Measurements from ENCODE around the gene ZNF148.

ZNF148 gene

GRCh38 chr3:125331243-125331642, 43.9 kb downstream of the ZNF148 start:
- peaks cover 15% of the 10 kb centered on the region for H3K9me3 ChIP-seq (ENCODE audit: insufficient read depth, low read length)
- no peaks in the 10 kb centered on the region for H3K27me3 ChIP-seq (ENCODE audit: insufficient read depth, insufficient read length)
- no peak for DNase-seq (ENCODE audit: low read depth, low spot score)
- H3K4me1 ChIP-seq (ENCODE audit: insufficient read depth, insufficient read length) = no peaks in the 10 kb centered on the region
- no peak overlapping the region for H3K4me3 ChIP-seq (ENCODE audit: insufficient read length, low read depth)
- TF ChIP-seq ZNF274 (IDR thresholded peaks at IDR 0.05; ENCODE audit: low read depth, low read length) (no peak), YY1 (IDR thresholded peaks at IDR 0.05; ENCODE audit: insufficient read depth, insufficient read length) (no peak), SUZ12 (IDR thresholded peaks at IDR 0.05; ENCODE audit: extremely low read depth, insufficient read depth, insufficient read length) (no peak)
- H3K36me3 ChIP-seq (ENCODE audit: insufficient read depth, insufficient read length, low read length) = peaks cover 22% of the 10 kb centered on the region
- no peak overlapping the region for H3K9ac ChIP-seq (ENCODE audit: insufficient read length, low read depth)

- Histone ChIP-seq H3K9me3 (ENCODE audit: insufficient read depth, low read length) (no peaks in the 10 kb centered on the region), H3K4me3 (ENCODE audit: insufficient read length, low read depth) (no peak overlapping the region), H3K9ac (ENCODE audit: insufficient read length, low read depth) (no peak overlapping the region), H3K4me1 (ENCODE audit: insufficient read depth, insufficient read length) (no peaks in the 10 kb centered on the region), H3K36me3 (ENCODE audit: insufficient read depth, insufficient read length, low read length) (peaks cover 41% of the 10 kb centered on the region), H3K27me3 (ENCODE audit: insufficient read depth, insufficient read length) (no peaks in the 10 kb centered on the region)
- TF ChIP-seq YY1 (IDR thresholded peaks at IDR 0.05; ENCODE audit: insufficient read depth, insufficient read length) (no peak), SUZ12 (IDR thresholded peaks at IDR 0.05; ENCODE audit: extremely low read depth, insufficient read depth, insufficient read length) (no peak), ZNF274 (IDR thresholded peaks at IDR 0.05; ENCODE audit: low read depth, low read length) (no peak)
- DNase-seq (ENCODE audit: low read depth, low spot score) = no peak
Measured at GRCh38 chr3:125326957-125327356, 48.2 kb downstream of the ZNF148 start.

GRCh38 chr3:125325746-125326145, 49.4 kb downstream of the ZNF148 start:
- H3K9me3 ChIP-seq (ENCODE audit: insufficient read depth, low read length) = no peaks in the 10 kb centered on the region
- DNase-seq (ENCODE audit: low read depth, low spot score) = no peak
- no peaks in the 10 kb centered on the region for H3K27me3 ChIP-seq (ENCODE audit: insufficient read depth, insufficient read length)
- H3K9ac ChIP-seq (ENCODE audit: insufficient read length, low read depth) = no peak overlapping the region
- H3K4me3 ChIP-seq (ENCODE audit: insufficient read length, low read depth) = no peak overlapping the region
- H3K4me1 ChIP-seq (ENCODE audit: insufficient read depth, insufficient read length) = no peaks in the 10 kb centered on the region
- H3K36me3 ChIP-seq (ENCODE audit: insufficient read depth, insufficient read length, low read length) = peaks cover 44% of the 10 kb centered on the region
- no peak for TF ChIP-seq ZNF274 (IDR thresholded peaks at IDR 0.05; ENCODE audit: low read depth, low read length)
- no peak for TF ChIP-seq YY1 (IDR thresholded peaks at IDR 0.05; ENCODE audit: insufficient read depth, insufficient read length)
- TF ChIP-seq SUZ12 (IDR thresholded peaks at IDR 0.05; ENCODE audit: extremely low read depth, insufficient read depth, insufficient read length) = no peak

GRCh38 chr3:125324341-125324740, 50.8 kb downstream of the ZNF148 start:
- H3K36me3 ChIP-seq (ENCODE audit: insufficient read depth, insufficient read length, low read length) = peaks cover 35% of the 10 kb centered on the region
- H3K9ac ChIP-seq (ENCODE audit: insufficient read length, low read depth) = no peak overlapping the region
- no peak for DNase-seq (ENCODE audit: low read depth, low spot score)
- no peak for TF ChIP-seq SUZ12 (IDR thresholded peaks at IDR 0.05; ENCODE audit: extremely low read depth, insufficient read depth, insufficient read length)
- no peaks in the 10 kb centered on the region for H3K4me1 ChIP-seq (ENCODE audit: insufficient read depth, insufficient read length)
- H3K27me3 ChIP-seq (ENCODE audit: insufficient read depth, insufficient read length) = no peaks in the 10 kb centered on the region
- no peaks in the 10 kb centered on the region for H3K9me3 ChIP-seq (ENCODE audit: insufficient read depth, low read length)
- no peak overlapping the region for H3K4me3 ChIP-seq (ENCODE audit: insufficient read length, low read depth)

- H3K36me3 ChIP-seq (ENCODE audit: insufficient read depth, insufficient read length, low read length) = peaks cover 29% of the 10 kb centered on the region
- H3K9me3 ChIP-seq (ENCODE audit: insufficient read depth, low read length) = no peaks in the 10 kb centered on the region
Measured at GRCh38 chr3:125322917-125323316, 52.2 kb downstream of the ZNF148 start.

GRCh38 chr3:125322166-125322565, 53.0 kb downstream of the ZNF148 start:
- no peaks in the 10 kb centered on the region for H3K27me3 ChIP-seq (ENCODE audit: insufficient read depth, insufficient read length)
- DNase-seq (ENCODE audit: low read depth, low spot score) = no peak
- TF ChIP-seq YY1 (IDR thresholded peaks at IDR 0.05; ENCODE audit: insufficient read depth, insufficient read length) = no peak
- no peak for TF ChIP-seq ZNF274 (IDR thresholded peaks at IDR 0.05; ENCODE audit: low read depth, low read length)
- TF ChIP-seq SUZ12 (IDR thresholded peaks at IDR 0.05; ENCODE audit: extremely low read depth, insufficient read depth, insufficient read length) = no peak
- H3K4me1 ChIP-seq (ENCODE audit: insufficient read depth, insufficient read length) = no peaks in the 10 kb centered on the region
- no peak overlapping the region for H3K9ac ChIP-seq (ENCODE audit: insufficient read length, low read depth)
- H3K36me3 ChIP-seq (ENCODE audit: insufficient read depth, insufficient read length, low read length) = peaks cover 29% of the 10 kb centered on the region
- no peak overlapping the region for H3K4me3 ChIP-seq (ENCODE audit: insufficient read length, low read depth)
- H3K9me3 ChIP-seq (ENCODE audit: insufficient read depth, low read length) = no peaks in the 10 kb centered on the region

More at GRCh38 chr3:125322917-125323316, 52.2 kb downstream of the ZNF148 start:
- no peaks in the 10 kb centered on the region for H3K27me3 ChIP-seq (ENCODE audit: insufficient read depth, insufficient read length)
- TF ChIP-seq ZNF274 (IDR thresholded peaks at IDR 0.05; ENCODE audit: low read depth, low read length) = no peak
- no peak for TF ChIP-seq SUZ12 (IDR thresholded peaks at IDR 0.05; ENCODE audit: extremely low read depth, insufficient read depth, insufficient read length)
- no peak for TF ChIP-seq YY1 (IDR thresholded peaks at IDR 0.05; ENCODE audit: insufficient read depth, insufficient read length)
- no peak overlapping the region for H3K4me3 ChIP-seq (ENCODE audit: insufficient read length, low read depth)
- DNase-seq (ENCODE audit: low read depth, low spot score) = no peak
- H3K4me1 ChIP-seq (ENCODE audit: insufficient read depth, insufficient read length) = no peaks in the 10 kb centered on the region
- H3K9ac ChIP-seq (ENCODE audit: insufficient read length, low read depth) = no peak overlapping the region

- H3K9ac ChIP-seq (ENCODE audit: insufficient read length, low read depth) = no peak overlapping the region
- TF ChIP-seq SUZ12 (IDR thresholded peaks at IDR 0.05; ENCODE audit: extremely low read depth, insufficient read depth, insufficient read length) = no peak
- TF ChIP-seq YY1 (IDR thresholded peaks at IDR 0.05; ENCODE audit: insufficient read depth, insufficient read length) = no peak
- TF ChIP-seq ZNF274 (IDR thresholded peaks at IDR 0.05; ENCODE audit: low read depth, low read length) = no peak
- no peaks in the 10 kb centered on the region for H3K4me1 ChIP-seq (ENCODE audit: insufficient read depth, insufficient read length)
- no peak for DNase-seq (ENCODE audit: low read depth, low spot score)
- H3K27me3 ChIP-seq (ENCODE audit: insufficient read depth, insufficient read length) = no peaks in the 10 kb centered on the region
- no peaks in the 10 kb centered on the region for H3K9me3 ChIP-seq (ENCODE audit: insufficient read depth, low read length)
- no peak overlapping the region for H3K4me3 ChIP-seq (ENCODE audit: insufficient read length, low read depth)
- H3K36me3 ChIP-seq (ENCODE audit: insufficient read depth, insufficient read length, low read length) = peaks cover 31% of the 10 kb centered on the region
Measured at GRCh38 chr3:125319765-125320164, 55.4 kb downstream of the ZNF148 start.

- TF ChIP-seq SUZ12 (IDR thresholded peaks at IDR 0.05; ENCODE audit: extremely low read depth, insufficient read depth, insufficient read length) (no peak), ZNF274 (IDR thresholded peaks at IDR 0.05; ENCODE audit: low read depth, low read length) (no peak), YY1 (IDR thresholded peaks at IDR 0.05; ENCODE audit: insufficient read depth, insufficient read length) (no peak)
- no peaks in the 10 kb centered on the region for H3K27me3 ChIP-seq (ENCODE audit: insufficient read depth, insufficient read length)
- H3K4me1 ChIP-seq (ENCODE audit: insufficient read depth, insufficient read length) = no peaks in the 10 kb centered on the region
- no peak overlapping the region for H3K9ac ChIP-seq (ENCODE audit: insufficient read length, low read depth)
- no peaks in the 10 kb centered on the region for H3K9me3 ChIP-seq (ENCODE audit: insufficient read depth, low read length)
- no peak for DNase-seq (ENCODE audit: low read depth, low spot score)
- no peak overlapping the region for H3K4me3 ChIP-seq (ENCODE audit: insufficient read length, low read depth)
- peaks cover 27% of the 10 kb centered on the region for H3K36me3 ChIP-seq (ENCODE audit: insufficient read depth, insufficient read length, low read length)
Measured at GRCh38 chr3:125318871-125319270, 56.3 kb downstream of the ZNF148 start.
